Measurements from ENCODE around the gene MYH11. TPM values are rescaled to one million over a fixed set of nuclear protein-coding genes. Genes with fewer than 3 reads are reported as not detected.
A peak's percentile ranks its signal among the peaks of the same experiment; 100 is the strongest.

Gene MYH11
- total and polyA plus RNA-seq, 8 donors = 47.3 to 208 (median 124) TPM

- no peaks in the 10 kb centered on the region for H3K27me3 ChIP-seq
- no peaks in the 10 kb centered on the region for H3K9me3 ChIP-seq
- intact Hi-C loops (cut with DNase I) = no loop called here
These were observed 84.1 kb downstream of the MYH11 start for GRCh38 chr16:15772579-15773293.

DNA sequence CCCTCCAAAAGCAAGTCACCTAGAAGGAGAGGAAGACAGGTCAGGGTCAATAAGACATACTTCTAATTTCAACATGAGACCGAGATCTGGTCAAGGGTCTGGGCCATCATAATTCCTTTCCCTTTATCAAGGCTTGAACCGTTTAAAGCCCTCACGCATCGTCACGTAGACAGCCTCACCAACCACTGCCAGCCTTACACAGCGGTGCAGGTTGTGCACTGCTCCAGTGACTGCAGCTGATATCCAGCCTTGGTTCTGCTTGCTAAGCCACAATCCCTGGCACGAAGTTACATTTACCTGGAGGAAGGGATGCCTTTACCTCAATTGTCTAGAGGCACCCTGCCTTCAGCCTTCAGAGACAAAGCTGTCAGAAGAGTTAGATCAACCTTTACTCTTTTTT is 85.1 kb downstream of the MYH11 start:
- no peak for TF ChIP-seq CTCF (IDR thresholded peaks at IDR 0.05)
- intact Hi-C loops (cut with DNase I) = no loop called here
- Histone ChIP-seq H3K27me3 (no peaks in the 10 kb centered on the region), H3K4me3 (no peak overlapping the region), H3K36me3 (no peaks in the 10 kb centered on the region), H3K9me3 (no peaks in the 10 kb centered on the region), H3K4me1 (no peaks in the 10 kb centered on the region), H3K27ac (no peak overlapping the region)
- DNase-seq (no peak), ATAC-seq (no peak)

More at GRCh38 chr16:15772579-15773293, 84.1 kb downstream of the MYH11 start:
- Histone ChIP-seq H3K27ac (no peak overlapping the region), H3K4me3 (no peak overlapping the region), H3K36me3 (no peaks in the 10 kb centered on the region), H3K4me1 (no peaks in the 10 kb centered on the region)
- ATAC-seq = no peak
- TF ChIP-seq CTCF (IDR thresholded peaks at IDR 0.05) = no peak
- DNase-seq = no peak

- intact Hi-C loops (cut with DNase I) = no loop called here
- Histone ChIP-seq H3K9me3 (no peaks in the 10 kb centered on the region), H3K27me3 (no peaks in the 10 kb centered on the region), H3K4me1 (no peaks in the 10 kb centered on the region), H3K27ac (no peak overlapping the region), H3K4me3 (no peak overlapping the region), H3K36me3 (no peaks in the 10 kb centered on the region)
- ATAC-seq (no peak), DNase-seq (no peak)
- no peak for TF ChIP-seq CTCF (IDR thresholded peaks at IDR 0.05)
These were observed 86.3 kb downstream of the MYH11 start for GRCh38 chr16:15770512-15770911.

DNA sequence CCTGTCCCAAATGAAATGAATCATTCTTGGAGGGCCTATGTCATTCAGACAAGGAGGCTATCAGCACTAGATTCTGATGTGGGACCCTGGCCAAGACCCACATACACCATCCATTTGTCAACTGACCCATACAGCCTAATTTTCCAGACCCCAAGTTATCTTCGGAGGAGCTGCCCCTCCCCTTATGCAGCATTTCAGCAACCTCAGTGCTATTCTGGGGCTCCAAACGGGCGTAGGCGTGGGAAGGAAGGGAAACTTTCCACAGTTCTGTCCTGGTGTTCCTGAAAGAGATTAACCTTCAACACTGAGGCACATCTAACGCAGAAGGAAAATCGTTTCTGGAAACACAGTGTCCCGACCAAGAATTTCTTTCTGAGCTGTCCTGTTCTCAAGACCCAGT is 86.7 kb downstream of the MYH11 start:
- Histone ChIP-seq H3K27ac (no peak overlapping the region), H3K9me3 (no peaks in the 10 kb centered on the region), H3K4me1 (no peaks in the 10 kb centered on the region), H3K4me3 (no peak overlapping the region), H3K27me3 (no peaks in the 10 kb centered on the region), H3K36me3 (no peaks in the 10 kb centered on the region)
- ATAC-seq = peak; percentile 20
- no peak for DNase-seq
- no peak for TF ChIP-seq CTCF (IDR thresholded peaks at IDR 0.05)
- intact Hi-C loops (cut with DNase I) = no loop called here

DNA sequence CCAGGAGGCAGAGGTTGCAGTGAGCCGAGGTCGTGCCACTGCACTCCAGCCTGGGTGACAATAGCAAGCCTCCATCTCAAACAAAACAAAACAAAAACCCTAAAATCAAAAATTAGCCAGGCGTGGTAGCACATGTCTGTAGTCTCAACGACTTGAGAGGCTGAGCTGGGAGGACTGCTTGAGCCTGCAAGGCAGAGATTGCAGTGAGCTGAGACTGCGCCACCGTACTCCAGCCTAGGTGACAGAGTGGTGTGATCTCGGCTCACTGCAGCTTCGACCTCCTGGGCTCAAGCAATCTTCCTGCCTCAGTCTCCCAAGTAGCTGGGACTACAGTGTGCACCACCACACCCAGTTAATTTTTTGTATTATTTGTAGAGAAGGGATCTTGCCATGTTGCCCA is 87.6 kb downstream of the MYH11 start:
- Histone ChIP-seq H3K9me3 (no peaks in the 10 kb centered on the region), H3K27me3 (no peaks in the 10 kb centered on the region), H3K4me1 (no peaks in the 10 kb centered on the region), H3K36me3 (no peaks in the 10 kb centered on the region), H3K4me3 (no peak overlapping the region), H3K27ac (no peak overlapping the region)
- no peak for ATAC-seq
- DNase-seq = no peak
- intact Hi-C loops (cut with DNase I) = no loop called here
- TF ChIP-seq CTCF (IDR thresholded peaks at IDR 0.05) = no peak
